T-helper 1 cell (primary cell): ENCODE results near the gene ARHGEF17.

Source experiments
- DNase-seq, 5 donors: peaks; one replicate each; pipeline ENCODE4 v3.0.0-alpha.2; 2012 to 2020

ARHGEF17 gene

DNA sequence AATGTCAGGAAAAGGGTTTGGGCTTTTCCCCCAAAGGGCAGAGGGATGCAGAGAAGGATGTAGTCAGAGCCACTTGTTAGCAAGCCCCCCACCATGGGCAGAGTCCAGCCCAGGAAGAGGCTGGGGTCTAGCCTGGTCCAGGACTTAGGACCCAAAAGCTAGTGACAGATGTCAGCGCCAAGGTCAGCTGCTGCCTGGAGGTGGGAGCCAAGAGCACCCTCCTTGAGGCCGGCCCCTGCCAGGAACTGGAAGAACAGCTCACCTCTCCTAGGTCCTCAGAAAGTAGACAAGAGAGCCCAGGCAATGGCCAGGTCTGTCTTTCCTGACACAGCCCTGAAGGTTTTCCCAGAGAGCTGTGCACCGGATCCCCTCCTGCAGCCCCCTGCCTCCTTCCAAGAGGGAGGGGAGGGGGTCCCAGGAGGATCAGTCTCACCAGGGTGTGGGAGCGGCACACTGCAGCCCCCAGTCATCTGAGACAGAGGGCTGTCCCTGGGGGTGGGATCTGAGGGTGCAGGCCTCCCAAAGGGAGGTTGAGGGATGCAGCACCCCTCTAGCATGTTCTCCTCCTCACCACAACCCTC, 14.6 kb upstream of the ARHGEF17 start:
- DNase-seq, result no peak

DNA sequence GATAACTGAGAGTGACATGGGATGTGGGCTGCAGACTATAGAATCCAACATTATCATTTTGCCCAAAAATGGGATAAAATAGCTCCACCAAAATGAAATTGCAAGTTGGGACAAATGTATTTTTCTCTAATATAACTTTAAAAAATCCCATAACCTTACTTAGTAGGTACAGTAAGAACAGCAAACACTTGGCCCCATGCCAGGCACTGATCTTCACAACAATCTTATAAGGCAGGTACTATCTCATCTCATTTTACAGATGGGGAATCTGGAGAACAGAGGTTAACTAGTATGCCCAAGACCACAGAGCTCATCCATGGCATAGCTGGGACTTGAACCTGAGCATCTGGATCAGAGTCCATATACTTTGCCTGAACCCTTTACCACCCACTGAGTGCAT, 13.5 kb upstream of the ARHGEF17 start:
- no peak for DNase-seq

DNA sequence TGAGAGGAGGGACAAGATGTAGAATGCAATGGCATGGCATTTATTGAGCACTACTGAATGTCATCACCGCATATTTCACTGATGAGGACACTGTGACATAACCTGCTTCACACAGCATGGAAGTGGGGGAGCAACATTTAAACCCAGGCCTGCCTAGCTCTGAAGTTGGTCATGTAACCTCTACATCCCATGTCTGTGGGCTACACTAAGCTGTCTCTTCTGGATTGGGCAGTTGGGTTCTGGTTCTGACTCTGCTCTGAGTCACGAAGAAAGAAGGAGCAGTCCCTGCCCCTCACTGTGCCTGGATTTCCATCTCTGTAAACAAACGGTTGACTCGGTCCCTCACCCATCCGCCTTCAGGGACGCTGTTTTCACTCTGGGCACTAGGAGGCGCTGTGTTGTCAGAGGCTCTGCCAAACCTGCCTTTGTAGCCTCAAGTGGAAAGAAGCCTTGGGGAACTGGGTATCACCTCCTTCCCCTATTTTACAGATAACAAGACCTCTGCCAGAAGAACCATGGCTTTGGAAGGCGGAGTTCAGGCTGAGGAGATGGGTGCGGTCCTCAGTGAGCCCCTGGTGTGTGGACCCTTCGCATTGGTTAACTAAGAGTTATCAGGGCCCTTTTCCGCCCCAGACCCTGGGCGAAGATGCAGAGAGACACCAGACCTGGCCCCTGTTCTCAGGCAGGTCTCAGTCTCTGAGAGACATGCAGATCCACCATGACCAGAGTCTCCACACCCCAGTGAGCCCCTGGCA, 12.7 kb upstream of the ARHGEF17 start:
- peak in 4 of 5 donors; percentile 42 to 69 (median 56) for DNase-seq

DNA sequence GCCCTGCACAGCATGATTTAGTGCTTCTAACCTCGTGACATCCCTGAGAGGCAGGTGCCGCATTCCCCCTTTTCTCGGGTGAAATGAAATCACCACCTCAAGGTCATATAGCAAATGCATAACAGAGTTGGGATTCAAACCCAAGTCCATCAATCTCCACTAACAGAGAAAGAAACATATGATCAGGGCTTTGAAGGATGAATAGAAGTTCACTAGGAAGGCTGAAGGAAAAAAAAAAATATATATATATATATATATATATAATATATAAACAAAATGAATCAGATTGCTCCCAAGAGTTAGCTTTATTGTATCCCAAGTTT, 12.1 kb upstream of the ARHGEF17 start:
- no peak for DNase-seq

DNA sequence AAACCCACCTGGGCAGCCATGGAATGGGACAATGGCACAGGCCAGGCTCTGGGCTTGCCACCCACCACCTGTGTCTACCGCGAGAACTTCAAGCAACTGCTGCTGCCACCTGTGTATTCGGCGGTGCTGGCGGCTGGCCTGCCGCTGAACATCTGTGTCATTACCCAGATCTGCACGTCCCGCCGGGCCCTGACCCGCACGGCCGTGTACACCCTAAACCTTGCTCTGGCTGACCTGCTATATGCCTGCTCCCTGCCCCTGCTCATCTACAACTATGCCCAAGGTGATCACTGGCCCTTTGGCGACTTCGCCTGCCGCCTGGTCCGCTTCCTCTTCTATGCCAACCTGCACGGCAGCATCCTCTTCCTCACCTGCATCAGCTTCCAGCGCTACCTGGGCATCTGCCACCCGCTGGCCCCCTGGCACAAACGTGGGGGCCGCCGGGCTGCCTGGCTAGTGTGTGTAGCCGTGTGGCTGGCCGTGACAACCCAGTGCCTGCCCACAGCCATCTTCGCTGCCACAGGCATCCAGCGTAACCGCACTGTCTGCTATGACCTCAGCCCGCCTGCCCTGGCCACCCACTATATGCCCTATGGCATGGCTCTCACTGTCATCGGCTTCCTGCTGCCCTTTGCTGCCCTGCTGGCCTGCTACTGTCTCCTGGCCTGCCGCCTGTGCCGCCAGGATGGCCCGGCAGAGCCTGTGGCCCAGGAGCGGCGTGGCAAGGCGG, 11.4 kb upstream of the ARHGEF17 start:
- DNase-seq, result no peak

DNA sequence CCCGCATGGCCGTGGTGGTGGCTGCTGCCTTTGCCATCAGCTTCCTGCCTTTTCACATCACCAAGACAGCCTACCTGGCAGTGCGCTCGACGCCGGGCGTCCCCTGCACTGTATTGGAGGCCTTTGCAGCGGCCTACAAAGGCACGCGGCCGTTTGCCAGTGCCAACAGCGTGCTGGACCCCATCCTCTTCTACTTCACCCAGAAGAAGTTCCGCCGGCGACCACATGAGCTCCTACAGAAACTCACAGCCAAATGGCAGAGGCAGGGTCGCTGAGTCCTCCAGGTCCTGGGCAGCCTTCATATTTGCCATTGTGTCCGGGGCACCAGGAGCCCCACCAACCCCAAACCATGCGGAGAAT, 10.9 kb upstream of the ARHGEF17 start:
- DNase-seq, result no peak

DNA sequence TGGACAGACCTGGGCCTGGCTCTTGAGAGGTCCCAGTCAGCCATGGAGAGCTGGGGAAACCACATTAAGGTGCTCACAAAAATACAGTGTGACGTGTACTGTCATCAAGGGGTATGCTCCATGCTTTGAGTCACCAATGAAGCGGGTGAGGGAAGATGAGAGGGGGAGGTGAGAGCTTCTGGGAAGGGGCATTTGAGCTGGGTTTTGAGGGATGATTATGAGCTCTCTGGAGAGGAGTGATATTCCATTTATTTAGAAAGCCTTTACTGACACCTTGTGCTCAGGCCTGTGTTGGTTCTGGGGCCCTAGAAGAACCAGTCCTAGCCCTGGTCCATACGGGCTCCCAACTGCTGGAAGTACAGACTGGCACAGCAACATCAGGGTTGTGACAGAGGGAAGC, 10.4 kb upstream of the ARHGEF17 start:
- DNase-seq, result no peak

DNA sequence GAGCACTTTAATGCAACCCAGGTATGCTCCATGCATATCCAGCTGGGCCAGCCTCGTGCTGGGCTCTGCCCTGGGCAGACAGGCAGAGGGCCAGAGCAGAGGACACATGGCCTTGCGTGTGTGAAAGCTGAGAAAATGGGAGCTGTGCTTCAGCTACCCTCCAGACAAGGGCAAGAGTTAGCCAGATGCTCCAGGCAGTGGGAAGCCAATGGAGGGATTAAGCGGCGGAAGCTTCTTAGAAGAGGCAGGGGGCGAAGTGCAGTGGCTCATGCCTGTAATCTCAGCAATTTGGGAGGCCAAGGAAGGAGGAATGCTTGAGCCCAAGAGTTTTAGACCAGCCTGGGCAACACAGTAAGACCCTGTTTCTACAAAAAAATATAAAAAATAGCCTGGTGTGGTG, 9.8 kb upstream of the ARHGEF17 start:
- no peak for DNase-seq

DNA sequence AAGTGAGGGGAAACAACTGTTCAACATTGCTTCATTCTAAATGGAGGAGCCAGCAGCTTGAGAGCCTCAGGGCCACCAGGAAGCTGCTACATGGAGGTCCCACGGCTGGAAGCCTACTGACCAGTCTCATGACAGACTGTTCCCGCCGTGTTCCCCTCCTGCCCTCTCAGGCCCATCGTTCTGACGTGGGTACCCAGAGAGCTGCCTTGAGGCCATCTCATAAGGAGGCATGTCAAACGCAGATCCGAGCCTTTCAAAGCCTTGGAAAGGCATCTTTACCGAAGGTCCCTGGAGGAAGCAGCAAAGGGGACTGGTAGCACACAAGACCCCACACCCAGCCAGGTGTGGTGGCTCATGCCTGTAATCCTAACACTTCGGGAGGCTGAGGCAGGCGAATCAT, 8.3 kb upstream of the ARHGEF17 start:
- no peak for DNase-seq

DNA sequence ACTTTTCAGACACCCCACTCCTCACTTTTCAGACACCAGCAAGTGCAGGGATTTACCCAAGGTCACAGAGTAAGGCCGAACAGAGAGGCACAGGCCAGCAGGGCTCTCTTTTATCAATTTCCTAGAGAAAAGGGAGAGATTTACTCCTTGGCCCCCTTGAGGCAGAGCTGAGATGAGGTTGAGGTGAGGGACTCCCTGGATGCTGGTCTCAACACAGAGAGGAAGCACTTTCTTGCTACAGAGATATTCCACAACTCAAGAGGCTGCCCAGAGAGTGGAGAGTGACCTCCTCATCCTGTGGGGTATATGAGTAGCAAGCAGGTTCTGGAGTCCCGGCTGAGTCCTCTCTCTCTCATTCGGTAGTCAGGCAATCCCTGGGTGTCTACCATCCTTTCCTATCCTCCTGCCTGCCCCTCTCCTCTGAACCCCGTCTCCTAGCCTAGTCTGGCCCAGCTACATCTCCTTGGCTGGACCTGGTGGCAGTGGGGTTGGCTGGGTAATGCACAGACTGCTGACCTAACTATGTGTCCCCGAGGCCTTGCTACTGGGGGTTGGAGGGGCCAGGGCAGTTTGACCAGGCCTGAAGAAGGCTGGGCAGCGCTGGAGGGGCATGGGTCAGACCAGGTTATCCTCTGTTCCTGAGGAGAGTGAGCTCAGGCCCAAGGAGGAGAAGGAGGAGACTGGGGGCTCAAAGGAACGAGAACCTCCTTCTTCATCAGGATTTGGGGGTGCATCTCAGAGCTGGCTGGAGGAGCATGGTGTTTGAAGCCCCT, 1.8 kb upstream of the ARHGEF17 start:
- no peak for DNase-seq

DNA sequence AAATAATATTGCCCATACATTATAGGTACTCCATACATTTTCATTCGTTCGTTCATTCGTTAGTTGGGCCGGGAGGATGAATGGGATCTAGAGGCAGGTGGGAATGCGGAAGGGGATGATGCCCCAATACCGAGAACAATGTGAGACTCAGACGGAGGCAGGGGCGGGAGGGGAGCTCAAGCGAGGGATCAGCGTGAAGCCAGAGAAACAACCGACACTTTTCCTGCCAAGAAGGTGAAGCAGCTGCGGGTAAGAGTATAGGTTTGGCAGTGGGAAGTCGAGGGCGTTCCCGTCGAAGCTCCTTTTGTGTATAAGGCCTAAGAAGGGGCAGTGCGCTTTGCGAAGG, 1.1 kb upstream of the ARHGEF17 start:
- no peak for DNase-seq

DNA sequence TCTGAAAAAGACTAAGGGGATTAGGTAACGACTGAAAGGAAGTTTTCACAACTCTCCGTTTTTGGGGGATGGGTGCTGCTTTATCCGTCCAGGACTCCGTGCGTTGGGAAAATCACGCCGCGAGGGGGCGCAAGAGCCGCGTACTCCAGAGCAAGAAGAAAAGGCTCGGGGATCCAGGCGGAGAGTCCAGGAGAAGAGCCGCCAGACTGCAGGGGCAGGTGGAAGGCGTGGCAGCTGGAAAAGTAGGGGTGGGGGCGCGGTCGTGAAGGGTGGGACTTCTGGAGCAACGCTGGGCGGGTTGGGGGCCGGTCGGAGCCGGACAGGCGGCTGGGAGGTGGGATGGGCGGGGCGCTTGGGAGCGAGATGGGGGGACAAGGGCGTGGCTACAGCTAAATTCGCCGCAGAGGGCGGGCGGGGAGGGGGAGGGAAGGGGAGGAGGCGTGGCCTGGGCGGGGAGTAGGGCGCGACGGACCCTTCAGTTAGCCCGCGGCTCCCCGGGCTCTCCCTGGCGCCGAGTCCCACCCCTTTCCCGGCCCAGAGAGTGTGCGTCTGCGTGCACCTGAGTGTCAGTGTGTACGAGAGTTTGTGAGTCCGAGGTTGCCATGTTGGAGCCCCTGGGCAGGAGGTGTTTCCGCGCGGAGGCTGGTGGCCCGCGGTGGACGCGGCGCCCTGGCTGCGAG, 613 bp upstream of the ARHGEF17 start:
- peak; percentile 70 to 88 (median 79) for DNase-seq

DNA sequence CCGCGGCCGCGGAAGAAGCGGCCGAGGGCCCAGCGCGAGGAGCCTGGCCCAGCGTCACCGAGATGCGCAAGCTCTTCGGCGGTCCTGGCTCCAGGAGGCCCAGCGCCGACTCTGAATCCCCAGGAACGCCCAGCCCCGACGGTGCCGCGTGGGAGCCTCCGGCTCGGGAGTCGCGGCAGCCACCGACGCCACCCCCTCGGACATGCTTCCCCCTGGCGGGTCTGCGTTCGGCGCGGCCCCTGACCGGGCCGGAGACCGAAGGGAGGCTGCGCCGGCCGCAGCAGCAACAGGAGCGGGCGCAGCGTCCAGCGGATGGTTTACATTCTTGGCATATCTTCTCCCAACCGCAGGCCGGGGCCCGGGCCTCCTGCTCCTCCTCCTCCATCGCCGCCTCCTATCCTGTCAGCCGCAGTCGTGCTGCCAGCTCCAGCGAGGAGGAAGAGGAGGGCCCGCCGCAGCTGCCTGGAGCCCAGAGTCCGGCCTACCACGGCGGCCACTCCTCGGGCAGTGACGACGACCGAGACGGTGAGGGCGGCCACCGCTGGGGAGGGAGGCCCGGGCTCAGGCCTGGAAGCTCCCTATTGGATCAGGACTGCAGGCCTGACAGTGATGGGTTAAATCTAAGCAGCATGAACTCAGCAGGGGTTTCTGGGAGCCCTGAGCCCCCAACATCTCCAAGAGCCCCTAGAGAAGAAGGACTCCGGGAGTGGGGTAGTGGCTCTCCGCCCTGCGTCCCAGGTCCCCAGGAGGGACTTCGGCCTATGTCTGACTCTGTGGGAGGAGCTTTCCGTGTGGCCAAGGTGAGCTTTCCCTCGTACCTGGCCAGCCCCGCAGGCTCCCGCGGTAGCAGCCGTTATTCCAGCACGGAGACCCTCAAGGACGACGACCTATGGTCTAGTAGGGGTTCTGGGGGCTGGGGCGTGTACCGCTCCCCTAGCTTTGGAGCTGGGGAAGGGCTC, 1.2 kb downstream of the ARHGEF17 start:
- DNase-seq, result no peak

DNA sequence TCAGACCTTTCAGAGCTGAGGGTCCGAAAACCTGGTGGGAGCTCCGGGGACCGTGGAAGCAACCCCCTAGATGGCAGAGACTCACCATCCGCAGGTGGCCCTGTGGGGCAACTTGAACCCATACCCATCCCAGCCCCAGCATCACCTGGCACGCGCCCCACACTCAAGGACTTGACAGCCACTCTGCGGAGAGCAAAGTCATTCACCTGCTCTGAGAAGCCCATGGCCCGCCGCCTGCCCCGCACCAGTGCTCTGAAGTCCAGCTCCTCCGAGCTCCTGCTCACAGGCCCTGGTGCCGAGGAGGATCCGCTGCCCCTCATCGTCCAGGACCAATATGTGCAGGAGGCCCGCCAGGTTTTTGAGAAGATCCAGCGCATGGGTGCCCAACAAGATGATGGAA, 2.0 kb downstream of the ARHGEF17 start:
- no peak for DNase-seq

DNA sequence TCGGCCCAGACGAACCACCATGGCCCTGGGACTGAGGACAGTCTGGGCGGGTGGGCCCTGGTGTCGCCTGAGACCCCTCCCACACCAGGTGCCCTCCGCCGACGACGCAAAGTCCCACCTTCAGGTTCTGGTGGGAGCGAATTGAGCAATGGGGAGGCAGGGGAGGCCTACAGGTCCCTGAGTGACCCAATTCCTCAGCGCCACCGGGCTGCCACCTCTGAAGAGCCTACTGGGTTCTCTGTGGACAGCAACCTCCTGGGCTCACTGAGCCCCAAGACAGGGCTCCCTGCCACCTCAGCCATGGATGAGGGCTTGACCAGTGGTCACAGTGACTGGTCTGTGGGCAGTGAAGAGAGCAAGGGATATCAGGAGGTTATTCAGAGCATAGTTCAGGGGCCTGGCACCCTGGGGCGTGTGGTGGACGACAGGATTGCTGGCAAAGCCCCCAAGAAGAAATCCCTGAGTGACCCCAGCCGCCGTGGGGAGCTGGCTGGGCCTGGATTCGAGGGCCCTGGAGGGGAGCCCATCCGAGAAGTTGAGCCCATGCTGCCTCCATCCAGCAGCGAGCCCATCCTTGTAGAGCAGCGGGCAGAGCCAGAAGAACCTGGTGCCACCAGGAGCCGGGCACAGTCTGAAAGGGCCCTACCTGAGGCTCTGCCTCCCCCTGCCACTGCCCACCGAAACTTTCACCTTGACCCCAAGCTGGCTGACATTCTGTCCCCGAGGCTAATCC, 2.8 kb downstream of the ARHGEF17 start:
- DNase-seq, result no peak

DNA sequence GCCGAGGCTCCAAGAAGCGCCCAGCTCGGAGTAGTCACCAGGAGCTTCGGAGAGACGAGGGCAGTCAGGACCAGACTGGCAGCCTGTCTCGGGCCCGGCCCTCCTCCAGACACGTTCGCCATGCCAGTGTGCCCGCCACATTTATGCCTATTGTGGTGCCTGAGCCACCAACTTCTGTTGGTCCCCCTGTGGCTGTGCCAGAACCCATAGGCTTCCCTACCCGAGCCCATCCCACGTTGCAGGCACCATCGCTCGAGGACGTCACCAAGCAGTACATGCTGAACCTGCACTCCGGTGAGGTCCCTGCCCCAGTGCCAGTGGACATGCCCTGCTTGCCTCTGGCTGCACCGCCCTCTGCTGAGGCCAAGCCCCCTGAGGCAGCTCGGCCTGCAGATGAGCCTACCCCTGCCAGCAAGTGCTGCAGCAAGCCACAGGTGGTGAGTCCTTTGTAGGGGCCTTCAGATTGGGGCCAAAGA, 3.4 kb downstream of the ARHGEF17 start:
- DNase-seq, result no peak

DNA sequence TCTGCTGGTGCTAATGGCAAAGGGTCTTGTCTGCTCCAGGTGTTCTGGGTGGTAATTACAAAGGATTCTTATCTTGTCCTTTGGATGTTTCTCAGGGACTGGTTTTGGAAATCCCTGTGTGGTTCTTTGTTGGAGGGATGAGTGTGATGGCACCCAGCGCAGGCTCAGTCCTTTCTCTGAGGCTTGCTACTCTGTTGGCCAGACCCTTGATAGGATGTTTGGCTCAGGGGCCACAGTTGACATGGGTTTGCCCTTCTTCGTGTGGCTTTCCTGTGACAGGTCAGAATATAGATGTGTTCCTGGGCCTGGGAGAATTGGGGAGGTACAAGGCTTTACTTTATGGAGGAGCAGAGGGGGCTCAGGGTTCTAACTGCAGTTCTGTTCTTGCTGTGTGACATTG, 4.0 kb downstream of the ARHGEF17 start:
- no peak for DNase-seq

DNA sequence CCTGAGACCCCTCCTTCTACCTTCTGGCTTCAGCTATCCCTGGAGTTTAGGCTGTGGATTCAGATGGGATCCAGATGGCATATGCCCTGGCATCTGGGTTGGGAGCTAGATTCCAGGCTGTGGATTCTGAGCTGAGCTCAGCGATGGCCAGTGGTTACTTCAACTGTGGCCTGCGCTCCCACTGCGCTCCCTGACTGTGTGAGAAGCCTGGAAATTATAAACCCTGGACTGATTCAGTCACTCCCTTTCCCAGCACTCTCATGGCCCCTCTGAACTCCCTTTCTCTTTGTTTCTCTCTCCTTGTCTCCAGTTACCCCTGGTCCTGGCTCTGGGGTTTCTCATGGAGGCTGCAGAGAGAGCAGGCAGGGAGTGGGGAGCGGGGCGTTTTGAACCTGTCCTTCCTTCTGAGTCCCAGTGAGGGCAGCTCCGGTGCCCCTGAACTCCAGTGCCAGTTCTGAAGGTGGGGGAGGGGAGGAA, 4.8 kb downstream of the ARHGEF17 start:
- no peak for DNase-seq

DNA sequence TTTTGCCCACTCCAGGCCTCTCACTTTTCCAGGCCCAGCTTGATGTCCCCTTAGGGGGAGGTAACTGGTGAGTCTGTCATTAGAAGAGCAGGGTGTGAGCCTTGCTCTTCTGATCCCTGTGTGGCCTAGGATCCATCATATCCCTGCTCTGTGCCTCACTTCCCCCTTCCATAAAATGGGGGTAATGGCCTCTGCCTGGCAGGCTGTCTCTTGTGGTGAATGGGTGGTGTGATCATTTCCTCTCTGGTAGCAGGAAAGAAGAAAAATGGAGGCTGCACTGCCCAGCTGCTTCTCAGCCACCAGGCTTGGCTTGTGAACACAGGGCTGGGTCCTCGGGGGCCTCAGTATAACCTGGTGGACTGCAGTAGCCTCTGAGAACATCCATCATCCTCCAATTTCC, 5.6 kb downstream of the ARHGEF17 start:
- DNase-seq, result peak in 1 of 5 donors; percentile 25

DNA sequence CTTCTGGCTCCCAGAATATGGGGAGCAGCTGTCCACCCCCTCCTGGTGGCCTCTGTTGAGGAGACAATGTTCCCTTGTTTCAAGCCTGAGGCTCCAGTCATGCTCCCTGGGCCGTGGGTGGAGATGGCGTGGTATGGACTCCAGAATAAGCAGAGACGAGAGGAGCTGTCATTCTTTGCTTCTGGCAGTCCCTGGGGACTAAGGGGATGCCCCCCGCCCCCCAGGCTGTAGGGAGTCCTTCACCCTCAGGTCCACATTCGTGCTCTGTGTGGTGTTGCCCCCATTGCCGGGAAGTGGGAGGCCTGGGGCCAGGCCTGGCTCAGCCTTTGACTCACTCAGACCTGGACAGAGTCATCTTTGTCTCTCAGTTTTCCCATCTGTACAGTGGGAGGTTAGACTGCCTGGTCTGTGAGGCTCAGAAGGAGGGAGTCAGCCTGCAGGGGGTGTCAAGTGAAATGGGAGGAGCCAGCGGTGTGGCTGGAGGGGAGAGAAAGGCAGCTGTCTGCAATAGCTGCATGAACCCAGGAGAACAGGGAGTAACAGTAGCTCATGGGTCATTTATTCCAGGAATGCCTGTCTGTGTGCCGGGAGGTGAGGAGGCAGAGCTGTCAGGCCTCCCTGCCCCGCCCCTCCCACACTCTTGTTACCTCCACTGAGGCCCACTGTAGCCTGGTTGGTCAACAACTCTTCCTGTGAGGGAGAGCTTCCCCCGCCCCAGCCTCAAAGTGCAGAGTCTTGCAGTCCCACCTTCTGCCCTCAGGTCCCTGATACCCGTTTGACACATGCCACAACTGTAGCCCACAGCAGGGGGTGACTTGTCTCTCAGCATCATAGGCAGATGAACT, 6.3 kb downstream of the ARHGEF17 start:
- DNase-seq, result no peak
